WTC11 (cell line): ENCODE results near the gene CDC73. TPM values are rescaled to one million over a fixed set of nuclear protein-coding genes. Genes with fewer than 3 reads are reported as not detected.

Experiments used
- ATAC-seq: fragments of 200-7000 bp; cut with Tn5 transposase; 2 replicates; pipeline ENCODE4 v1.10.0; 2021; ENCODE audit warnings: mild to moderate bottlenecking, moderate library complexity
- CTCF ChIA-PET: fragments of 300-600 bp; sonication (Branson Sonifier 250); formaldehyde crosslinking; loops from one replicate; lab custom pipeline; 2021; ENCODE audit warnings: antibody characterized with exemption; lab: Charles Lee
- POLR2A ChIA-PET: fragments of 350-600 bp; sonication (Branson Sonifier 250); formaldehyde crosslinking; loops from one replicate; lab custom pipeline; 2021; ENCODE audit warnings: antibody characterized with exemption; lab: Charles Lee
- DNase-seq: peaks from one replicate; pipeline ENCODE4 v3.0.0; 2021; ENCODE audit warnings: low spot score
- H3K27ac Mint-ChIP-seq: 2 replicates; pipeline ENCODE4 v1.8.0; 2021; ENCODE audit warnings: mixed read lengths
- H3K27me3 Mint-ChIP-seq: 2 replicates; pipeline ENCODE4 v1.8.0; 2021; ENCODE audit warnings: low read depth, mild to moderate bottlenecking, moderate library complexity, mixed read lengths
- H3K36me3 Mint-ChIP-seq: 2 replicates; pipeline ENCODE4 v1.8.0; 2021; ENCODE audit warnings: mixed read lengths
- H3K4me1 Mint-ChIP-seq: 2 replicates; pipeline ENCODE4 v1.8.0; 2022; ENCODE audit warnings: mixed read lengths
- H3K4me3 Mint-ChIP-seq: 2 replicates; pipeline ENCODE4 v1.8.0; 2021; ENCODE audit warnings: mild to moderate bottlenecking, moderate library complexity, mixed read lengths
- H3K9me3 Mint-ChIP-seq: 2 replicates; pipeline ENCODE4 v1.8.0; 2021; ENCODE audit warnings: mixed read lengths
- ESRRA ChIP-seq: sonication (generic); formaldehyde crosslinking; IDR thresholded peaks from 2 replicates; pipeline ENCODE4 v1.8.1; 2022; ENCODE audit warnings: mild to moderate bottlenecking, missing genetic modification reagents, borderline replicate concordance
- FOXK1 ChIP-seq: sonication (generic); formaldehyde crosslinking; IDR thresholded peaks from 2 replicates; pipeline ENCODE4 v1.8.0; 2022; ENCODE audit warnings: mild to moderate bottlenecking, moderate library complexity, missing genetic modification reagents
- FOXP1 ChIP-seq: sonication (generic); formaldehyde crosslinking; IDR thresholded peaks from 2 replicates; pipeline ENCODE4 v1.8.0; 2022; ENCODE audit warnings: missing genetic modification reagents, mild to moderate bottlenecking, moderate library complexity, borderline replicate concordance
- GTF2I ChIP-seq: fragments of 250-450 bp; sonication (Bioruptor Pico); conservative IDR thresholded peaks from 2 replicates; pipeline ENCODE4 v1.4.0; 2021; ENCODE audit warnings: mild to moderate bottlenecking
- MYBL2 ChIP-seq: sonication (generic); formaldehyde crosslinking; IDR thresholded peaks from 2 replicates; pipeline ENCODE4 v1.8.1; 2023; ENCODE audit warnings: mild to moderate bottlenecking, moderate library complexity, missing genetic modification reagents
- NR1H2 ChIP-seq: sonication (generic); formaldehyde crosslinking; IDR thresholded peaks from 2 replicates; pipeline ENCODE4 v1.9.0; 2021; ENCODE audit warnings: mild to moderate bottlenecking, moderate library complexity, missing genetic modification reagents
- OVOL2 ChIP-seq: fragments of 250-450 bp; sonication (Bioruptor Pico); IDR thresholded peaks from 2 replicates; pipeline ENCODE4 v1.9.0; 2021; ENCODE audit warnings: mild to moderate bottlenecking, borderline replicate concordance
- SMAD3 ChIP-seq: sonication (generic); formaldehyde crosslinking; IDR thresholded peaks from 2 replicates; pipeline ENCODE4 v1.8.0; 2022; ENCODE audit warnings: missing genetic modification reagents, mild to moderate bottlenecking, borderline replicate concordance
- TEAD1 ChIP-seq: sonication (generic); formaldehyde crosslinking; IDR thresholded peaks from 2 replicates; pipeline ENCODE4 v1.8.0; 2022; ENCODE audit warnings: mild to moderate bottlenecking, missing genetic modification reagents
- ZNF138 ChIP-seq: sonication (generic); formaldehyde crosslinking; conservative IDR thresholded peaks from 2 replicates; pipeline ENCODE4 v1.8.1; 2022; ENCODE audit warnings: mild to moderate bottlenecking, moderate library complexity, missing genetic modification reagents
- ZNF396 ChIP-seq: fragments of 250-450 bp; sonication (Bioruptor Pico); IDR thresholded peaks from 2 replicates; pipeline ENCODE4 v1.8.0; 2021; ENCODE audit warnings: mild to moderate bottlenecking, moderate library complexity, borderline replicate concordance
- ZNF416 ChIP-seq: fragments of 250-450 bp; sonication (Bioruptor Pico); IDR thresholded peaks from 2 replicates; pipeline ENCODE4 v1.9.0; 2021; ENCODE audit warnings: mild to moderate bottlenecking, inconsistent platforms
- ZNF671 ChIP-seq: fragments of 250-450 bp; sonication (Bioruptor Pico); IDR thresholded peaks from 2 replicates; pipeline ENCODE4 v1.8.0; 2021; ENCODE audit warnings: mild to moderate bottlenecking
- total RNA-seq: library from RNA; stranded (reverse); gene quantifications from 3 replicates; pipeline ENCODE4 v1.2.3, GENCODE V29; 2021
- TF ChIP-seq, protein P1 (sequence below): sonication (generic); formaldehyde crosslinking; IDR thresholded peaks from 2 replicates; pipeline ENCODE4 v1.8.0; 2022; ENCODE audit warnings: mild to moderate bottlenecking, missing genetic modification reagents
- TF ChIP-seq, protein P2 (sequence below): fragments of 250-450 bp; sonication (Bioruptor Pico); IDR thresholded peaks from 2 replicates; pipeline ENCODE4 v1.9.0; 2021; ENCODE audit warnings: mild to moderate bottlenecking
- TF ChIP-seq, protein P3 (sequence below): sonication (generic); formaldehyde crosslinking; IDR thresholded peaks from 2 replicates; pipeline ENCODE4 v1.8.1; 2022; ENCODE audit warnings: low read depth, mild to moderate bottlenecking, moderate library complexity, missing genetic modification reagents, borderline replicate concordance
- TF ChIP-seq, protein P4 (sequence below): sonication (generic); formaldehyde crosslinking; IDR thresholded peaks from 2 replicates; pipeline ENCODE4 v1.8.0; 2023; ENCODE audit warnings: missing genetic modification reagents, mild to moderate bottlenecking, borderline replicate concordance
- TF ChIP-seq, protein P5 (sequence below): sonication (generic); formaldehyde crosslinking; IDR thresholded peaks from 2 replicates; pipeline ENCODE4 v1.8.1; 2023; ENCODE audit warnings: mild to moderate bottlenecking, missing genetic modification reagents, moderate library complexity
- TF ChIP-seq, protein P6 (sequence below): sonication (generic); formaldehyde crosslinking; IDR thresholded peaks from 2 replicates; pipeline ENCODE4 v1.8.0; 2022; ENCODE audit warnings: mild to moderate bottlenecking, missing genetic modification reagents
- TF ChIP-seq, protein P7 (sequence below): sonication (generic); formaldehyde crosslinking; conservative IDR thresholded peaks from 2 replicates; pipeline ENCODE4 v1.8.1; 2022; ENCODE audit warnings: mild to moderate bottlenecking, missing genetic modification reagents
- TF ChIP-seq, protein P8 (sequence below): sonication (generic); formaldehyde crosslinking; IDR thresholded peaks from 2 replicates; pipeline ENCODE4 v1.8.0; 2023; ENCODE audit warnings: mild to moderate bottlenecking, missing genetic modification reagents

Gene CDC73
- total RNA-seq, 1 experiment from 2014 or later: 57.1 TPM

DNA sequence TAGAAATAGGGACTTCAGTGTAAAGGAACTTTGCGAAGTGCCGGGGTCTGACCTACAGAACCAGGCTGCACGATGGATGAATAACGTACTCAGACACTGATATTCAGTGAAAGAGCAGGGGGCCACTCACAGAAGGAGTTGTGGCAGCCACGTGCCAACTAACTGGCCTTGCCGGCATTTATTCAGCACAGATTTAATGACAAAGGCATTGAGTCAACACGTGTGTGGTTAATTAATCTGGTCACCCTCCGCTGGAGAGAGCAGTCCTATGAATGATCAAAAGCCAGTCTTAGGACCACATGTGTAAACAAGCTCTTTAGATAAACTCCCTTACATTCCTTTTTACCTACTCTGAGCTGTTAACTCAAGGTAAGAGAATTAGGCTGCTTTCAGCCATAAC lies 70.8 kb downstream of the CDC73 start:
- H3K4me3 Mint-ChIP-seq: no peak overlapping the region
- DNase-seq (no peak), ATAC-seq (no peak)
- H3K36me3 Mint-ChIP-seq: peaks cover 27% of the 10 kb centered on the region
- no peak for TF ChIP-seq ZNF396 (CRISPR knock-in tag)
- TF ChIP-seq GTF2I (CRISPR knock-in tag): no peak
- no peak for TF ChIP-seq MYBL2 (CRISPR knock-in tag)
- TF ChIP-seq NR1H2 (CRISPR knock-in tag): no peak
- TF ChIP-seq OVOL2: no peak
- TF ChIP-seq, protein P1, sequence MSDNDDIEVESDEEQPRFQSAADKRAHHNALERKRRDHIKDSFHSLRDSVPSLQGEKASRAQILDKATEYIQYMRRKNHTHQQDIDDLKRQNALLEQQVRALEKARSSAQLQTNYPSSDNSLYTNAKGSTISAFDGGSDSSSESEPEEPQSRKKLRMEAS (CRISPR knock-in tag): no peak
- TF ChIP-seq, protein P2, sequence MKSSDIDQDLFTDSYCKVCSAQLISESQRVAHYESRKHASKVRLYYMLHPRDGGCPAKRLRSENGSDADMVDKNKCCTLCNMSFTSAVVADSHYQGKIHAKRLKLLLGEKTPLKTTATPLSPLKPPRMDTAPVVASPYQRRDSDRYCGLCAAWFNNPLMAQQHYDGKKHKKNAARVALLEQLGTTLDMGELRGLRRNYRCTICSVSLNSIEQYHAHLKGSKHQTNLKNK (CRISPR knock-in tag): no peak
- TF ChIP-seq, protein P3, sequence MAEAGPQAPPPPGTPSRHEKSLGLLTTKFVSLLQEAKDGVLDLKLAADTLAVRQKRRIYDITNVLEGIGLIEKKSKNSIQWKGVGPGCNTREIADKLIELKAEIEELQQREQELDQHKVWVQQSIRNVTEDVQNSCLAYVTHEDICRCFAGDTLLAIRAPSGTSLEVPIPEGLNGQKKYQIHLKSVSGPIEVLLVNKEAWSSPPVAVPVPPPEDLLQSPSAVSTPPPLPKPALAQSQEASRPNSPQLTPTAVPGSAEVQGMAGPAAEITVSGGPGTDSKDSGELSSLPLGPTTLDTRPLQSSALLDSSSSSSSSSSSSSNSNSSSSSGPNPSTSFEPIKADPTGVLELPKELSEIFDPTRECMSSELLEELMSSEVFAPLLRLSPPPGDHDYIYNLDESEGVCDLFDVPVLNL (CRISPR knock-in tag): no peak
- TF ChIP-seq ESRRA (CRISPR knock-in tag): no peak
- TF ChIP-seq, protein P4, sequence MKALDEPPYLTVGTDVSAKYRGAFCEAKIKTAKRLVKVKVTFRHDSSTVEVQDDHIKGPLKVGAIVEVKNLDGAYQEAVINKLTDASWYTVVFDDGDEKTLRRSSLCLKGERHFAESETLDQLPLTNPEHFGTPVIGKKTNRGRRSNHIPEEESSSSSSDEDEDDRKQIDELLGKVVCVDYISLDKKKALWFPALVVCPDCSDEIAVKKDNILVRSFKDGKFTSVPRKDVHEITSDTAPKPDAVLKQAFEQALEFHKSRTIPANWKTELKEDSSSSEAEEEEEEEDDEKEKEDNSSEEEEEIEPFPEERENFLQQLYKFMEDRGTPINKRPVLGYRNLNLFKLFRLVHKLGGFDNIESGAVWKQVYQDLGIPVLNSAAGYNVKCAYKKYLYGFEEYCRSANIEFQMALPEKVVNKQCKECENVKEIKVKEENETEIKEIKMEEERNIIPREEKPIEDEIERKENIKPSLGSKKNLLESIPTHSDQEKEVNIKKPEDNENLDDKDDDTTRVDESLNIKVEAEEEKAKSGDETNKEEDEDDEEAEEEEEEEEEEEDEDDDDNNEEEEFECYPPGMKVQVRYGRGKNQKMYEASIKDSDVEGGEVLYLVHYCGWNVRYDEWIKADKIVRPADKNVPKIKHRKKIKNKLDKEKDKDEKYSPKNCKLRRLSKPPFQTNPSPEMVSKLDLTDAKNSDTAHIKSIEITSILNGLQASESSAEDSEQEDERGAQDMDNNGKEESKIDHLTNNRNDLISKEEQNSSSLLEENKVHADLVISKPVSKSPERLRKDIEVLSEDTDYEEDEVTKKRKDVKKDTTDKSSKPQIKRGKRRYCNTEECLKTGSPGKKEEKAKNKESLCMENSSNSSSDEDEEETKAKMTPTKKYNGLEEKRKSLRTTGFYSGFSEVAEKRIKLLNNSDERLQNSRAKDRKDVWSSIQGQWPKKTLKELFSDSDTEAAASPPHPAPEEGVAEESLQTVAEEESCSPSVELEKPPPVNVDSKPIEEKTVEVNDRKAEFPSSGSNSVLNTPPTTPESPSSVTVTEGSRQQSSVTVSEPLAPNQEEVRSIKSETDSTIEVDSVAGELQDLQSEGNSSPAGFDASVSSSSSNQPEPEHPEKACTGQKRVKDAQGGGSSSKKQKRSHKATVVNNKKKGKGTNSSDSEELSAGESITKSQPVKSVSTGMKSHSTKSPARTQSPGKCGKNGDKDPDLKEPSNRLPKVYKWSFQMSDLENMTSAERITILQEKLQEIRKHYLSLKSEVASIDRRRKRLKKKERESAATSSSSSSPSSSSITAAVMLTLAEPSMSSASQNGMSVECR (CRISPR knock-in tag): no peak
- TF ChIP-seq FOXP1: no peak
- TF ChIP-seq ZNF138: no peak
- TF ChIP-seq FOXK1 (CRISPR knock-in tag): no peak
- no peak for TF ChIP-seq TEAD1
- H3K4me1 Mint-ChIP-seq: no peaks in the 10 kb centered on the region
- H3K27me3 Mint-ChIP-seq: no peaks in the 10 kb centered on the region
- ChIA-PET CTCF (no interaction called here), POLR2A (no interaction called here)
- peaks cover 24% of the 10 kb centered on the region for H3K9me3 Mint-ChIP-seq
- H3K27ac Mint-ChIP-seq: no peak overlapping the region

DNA sequence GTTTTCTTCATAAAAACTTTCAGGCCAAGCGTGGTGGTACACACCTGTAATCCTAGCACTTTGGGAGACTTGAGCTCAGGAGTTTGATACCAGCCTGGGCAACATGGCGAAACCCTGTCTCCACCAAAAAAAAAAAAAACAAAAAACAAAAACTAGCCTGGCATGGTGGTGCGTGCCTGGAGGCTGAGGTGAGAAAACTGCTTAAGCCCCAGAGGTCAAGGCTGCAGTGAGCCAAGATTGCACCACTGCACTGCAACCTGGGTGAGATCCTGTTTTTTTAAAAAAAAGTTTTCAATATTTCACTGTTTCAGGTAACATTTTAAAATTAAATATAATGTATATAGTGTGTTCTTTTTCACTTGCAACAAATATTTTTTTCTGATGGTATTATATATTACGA lies 78.1 kb downstream of the CDC73 start:
- ChIA-PET POLR2A (no interaction called here), CTCF (interaction anchor here (1.6 kb wide), 1 partner anchor 10 kb away, joined by 5 read pairs; no protein-coding TSS in a partner anchor)
- H3K27ac Mint-ChIP-seq: no peak overlapping the region
- H3K4me3 Mint-ChIP-seq: no peak overlapping the region
- peaks cover 7% of the 10 kb centered on the region for H3K36me3 Mint-ChIP-seq
- H3K27me3 Mint-ChIP-seq: no peaks in the 10 kb centered on the region
- TF ChIP-seq, protein P5, sequence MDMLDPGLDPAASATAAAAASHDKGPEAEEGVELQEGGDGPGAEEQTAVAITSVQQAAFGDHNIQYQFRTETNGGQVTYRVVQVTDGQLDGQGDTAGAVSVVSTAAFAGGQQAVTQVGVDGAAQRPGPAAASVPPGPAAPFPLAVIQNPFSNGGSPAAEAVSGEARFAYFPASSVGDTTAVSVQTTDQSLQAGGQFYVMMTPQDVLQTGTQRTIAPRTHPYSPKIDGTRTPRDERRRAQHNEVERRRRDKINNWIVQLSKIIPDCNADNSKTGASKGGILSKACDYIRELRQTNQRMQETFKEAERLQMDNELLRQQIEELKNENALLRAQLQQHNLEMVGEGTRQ (CRISPR knock-in tag): no peak
- TF ChIP-seq, protein P6, sequence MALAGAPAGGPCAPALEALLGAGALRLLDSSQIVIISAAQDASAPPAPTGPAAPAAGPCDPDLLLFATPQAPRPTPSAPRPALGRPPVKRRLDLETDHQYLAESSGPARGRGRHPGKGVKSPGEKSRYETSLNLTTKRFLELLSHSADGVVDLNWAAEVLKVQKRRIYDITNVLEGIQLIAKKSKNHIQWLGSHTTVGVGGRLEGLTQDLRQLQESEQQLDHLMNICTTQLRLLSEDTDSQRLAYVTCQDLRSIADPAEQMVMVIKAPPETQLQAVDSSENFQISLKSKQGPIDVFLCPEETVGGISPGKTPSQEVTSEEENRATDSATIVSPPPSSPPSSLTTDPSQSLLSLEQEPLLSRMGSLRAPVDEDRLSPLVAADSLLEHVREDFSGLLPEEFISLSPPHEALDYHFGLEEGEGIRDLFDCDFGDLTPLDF (CRISPR knock-in tag): no peak
- TF ChIP-seq ZNF416 (CRISPR knock-in tag) (no peak), SMAD3 (CRISPR knock-in tag) (no peak), ZNF671 (CRISPR knock-in tag) (no peak)
- TF ChIP-seq, protein P7, sequence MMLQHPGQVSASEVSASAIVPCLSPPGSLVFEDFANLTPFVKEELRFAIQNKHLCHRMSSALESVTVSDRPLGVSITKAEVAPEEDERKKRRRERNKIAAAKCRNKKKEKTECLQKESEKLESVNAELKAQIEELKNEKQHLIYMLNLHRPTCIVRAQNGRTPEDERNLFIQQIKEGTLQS (CRISPR knock-in tag): no peak
- TF ChIP-seq, protein P8, sequence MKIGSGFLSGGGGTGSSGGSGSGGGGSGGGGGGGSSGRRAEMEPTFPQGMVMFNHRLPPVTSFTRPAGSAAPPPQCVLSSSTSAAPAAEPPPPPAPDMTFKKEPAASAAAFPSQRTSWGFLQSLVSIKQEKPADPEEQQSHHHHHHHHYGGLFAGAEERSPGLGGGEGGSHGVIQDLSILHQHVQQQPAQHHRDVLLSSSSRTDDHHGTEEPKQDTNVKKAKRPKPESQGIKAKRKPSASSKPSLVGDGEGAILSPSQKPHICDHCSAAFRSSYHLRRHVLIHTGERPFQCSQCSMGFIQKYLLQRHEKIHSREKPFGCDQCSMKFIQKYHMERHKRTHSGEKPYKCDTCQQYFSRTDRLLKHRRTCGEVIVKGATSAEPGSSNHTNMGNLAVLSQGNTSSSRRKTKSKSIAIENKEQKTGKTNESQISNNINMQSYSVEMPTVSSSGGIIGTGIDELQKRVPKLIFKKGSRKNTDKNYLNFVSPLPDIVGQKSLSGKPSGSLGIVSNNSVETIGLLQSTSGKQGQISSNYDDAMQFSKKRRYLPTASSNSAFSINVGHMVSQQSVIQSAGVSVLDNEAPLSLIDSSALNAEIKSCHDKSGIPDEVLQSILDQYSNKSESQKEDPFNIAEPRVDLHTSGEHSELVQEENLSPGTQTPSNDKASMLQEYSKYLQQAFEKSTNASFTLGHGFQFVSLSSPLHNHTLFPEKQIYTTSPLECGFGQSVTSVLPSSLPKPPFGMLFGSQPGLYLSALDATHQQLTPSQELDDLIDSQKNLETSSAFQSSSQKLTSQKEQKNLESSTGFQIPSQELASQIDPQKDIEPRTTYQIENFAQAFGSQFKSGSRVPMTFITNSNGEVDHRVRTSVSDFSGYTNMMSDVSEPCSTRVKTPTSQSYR (CRISPR knock-in tag): no peak
- no peak for ATAC-seq
- H3K9me3 Mint-ChIP-seq: no peaks in the 10 kb centered on the region
- no peaks in the 10 kb centered on the region for H3K4me1 Mint-ChIP-seq
- DNase-seq: no peak
